ENCODE measurements around the gene ZNF100.
"Not testable (repeated sequence)": the region's sequence is repeated elsewhere in the genome, so short reads cannot be mapped to it uniquely, and the experiment has no call there.

ZNF100 gene

DNA sequence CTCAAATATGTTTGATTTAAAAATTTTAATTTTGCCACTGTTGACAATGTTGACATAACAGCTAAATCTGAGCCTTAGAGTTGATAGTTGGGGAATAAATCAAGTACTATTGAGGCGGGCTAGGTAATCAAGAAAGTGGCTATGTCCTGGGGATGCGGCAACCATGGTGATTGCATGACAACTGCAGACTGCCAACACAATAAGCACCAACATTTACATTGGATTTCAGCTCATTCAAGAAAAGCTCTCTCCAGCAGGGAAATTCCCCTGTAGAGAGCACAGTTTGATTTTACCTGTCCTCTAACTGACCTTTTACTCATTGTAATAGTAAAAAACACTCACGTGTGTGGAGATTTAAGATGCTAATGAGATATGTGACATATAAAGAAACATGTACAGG lies 63.1 kb downstream of the ZNF100 start:
- no peak for DNase-seq (ENCODE audit: low spot score)

GRCh38 chr19:21699197-21699596 lies 68.2 kb downstream of the ZNF100 start:
- no peak for DNase-seq (ENCODE audit: low spot score)

GRCh38 chr19:21698215-21698614 lies 69.2 kb downstream of the ZNF100 start:
- DNase-seq (ENCODE audit: low spot score), result peak; percentile 62

DNA sequence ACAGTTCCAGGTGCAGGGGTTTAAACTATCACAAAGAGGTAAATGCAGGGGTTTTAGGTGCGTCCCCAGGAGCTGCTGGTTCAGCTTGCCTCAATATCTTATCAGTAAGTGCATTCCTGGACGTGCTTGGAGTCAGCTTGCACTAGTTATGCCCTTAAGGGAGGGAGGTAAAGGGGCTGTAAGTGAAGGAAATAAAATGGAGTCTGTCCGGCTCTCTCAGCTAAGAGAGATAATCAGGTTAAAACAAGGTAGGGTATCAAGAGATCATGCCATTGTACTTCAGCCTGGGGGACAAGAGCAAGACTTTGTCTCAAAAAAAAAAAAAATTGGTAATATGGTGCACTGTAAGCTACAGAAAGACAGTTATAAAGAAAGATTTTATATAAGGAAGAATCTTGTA lies 69.7 kb downstream of the ZNF100 start:
- DNase-seq (ENCODE audit: low spot score), result no peak

DNA sequence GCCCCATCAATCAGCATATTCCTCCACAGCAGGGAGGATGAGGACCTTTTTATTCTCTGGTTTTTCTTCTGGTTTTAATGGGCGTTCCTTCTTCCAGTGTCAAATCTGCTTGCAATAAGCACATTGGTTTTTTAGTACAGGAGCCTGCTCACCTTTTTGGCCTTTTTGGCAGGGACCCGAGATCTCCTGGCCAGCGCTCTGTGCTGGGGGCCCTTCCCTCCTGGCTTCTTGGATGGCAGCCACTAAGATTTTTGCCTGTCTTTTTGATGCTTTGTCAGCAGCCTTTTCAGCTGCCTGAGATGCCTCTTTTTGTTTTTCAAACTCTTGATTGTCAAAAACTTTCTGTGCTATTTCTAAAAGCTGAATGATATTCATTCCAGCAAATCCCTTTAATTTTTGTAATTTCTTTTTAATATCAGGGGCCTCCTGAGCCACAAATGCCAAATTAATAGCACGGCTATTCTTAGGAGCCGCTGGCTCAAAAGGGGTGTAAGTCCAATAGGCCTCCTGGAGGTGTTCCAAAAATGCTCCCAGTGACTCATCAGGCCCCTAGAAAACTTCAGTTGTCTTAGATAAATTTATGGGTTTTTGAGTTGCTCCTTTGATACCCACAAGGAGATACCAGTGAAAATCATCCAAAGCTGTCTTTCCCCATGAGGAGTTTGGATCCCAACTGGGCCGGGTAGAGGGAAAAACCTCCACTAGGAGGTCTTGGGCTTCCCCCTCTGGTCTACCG lies 73.0 kb downstream of the ZNF100 start:
- no peak for DNase-seq (ENCODE audit: low spot score)

GRCh38 chr19:21693399-21693798 lies 74.0 kb downstream of the ZNF100 start:
- no peak for DNase-seq (ENCODE audit: low spot score)

DNA sequence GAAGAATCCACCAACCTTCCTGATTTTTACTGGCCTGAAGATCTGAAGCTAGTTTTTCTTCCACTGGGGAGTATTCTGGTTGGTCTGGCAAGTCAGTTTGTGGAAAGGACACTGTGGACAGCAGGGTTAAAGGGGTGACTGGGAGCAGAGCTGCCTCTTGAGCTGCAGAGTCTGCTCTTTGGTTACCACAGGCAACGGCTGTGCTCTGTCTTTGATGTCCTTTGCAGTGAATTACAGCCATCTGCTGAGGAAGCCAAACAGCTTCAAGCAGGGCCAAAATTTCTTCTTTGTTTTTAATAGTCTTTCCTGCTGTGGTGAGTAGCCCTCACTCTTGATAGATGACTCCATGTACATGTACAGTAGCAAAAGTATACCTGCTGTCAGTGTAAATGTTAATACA lies 75.7 kb downstream of the ZNF100 start:
- no peak for DNase-seq (ENCODE audit: low spot score)

DNA sequence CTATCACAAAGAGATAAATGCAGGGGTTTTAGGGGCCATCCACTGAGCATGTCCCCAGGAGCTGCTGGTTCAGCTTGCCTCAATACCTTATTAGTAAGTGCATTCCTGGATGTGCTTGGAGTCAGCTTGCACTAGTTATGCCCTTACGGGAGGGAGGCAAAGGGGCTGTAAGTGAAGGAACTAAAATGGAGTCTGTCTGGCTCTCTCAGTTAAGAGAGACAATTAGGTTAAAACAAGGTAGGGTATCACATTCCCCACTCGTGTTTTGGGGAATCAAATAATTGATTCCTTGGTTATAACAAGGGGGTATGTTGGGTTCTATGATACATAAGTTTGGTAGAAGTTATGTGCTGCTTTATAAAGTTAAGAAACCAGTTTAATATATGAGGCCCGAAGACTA lies 78.9 kb downstream of the ZNF100 start:
- no peak for DNase-seq (ENCODE audit: low spot score)

GRCh38 chr19:21680671-21681070 lies 86.7 kb downstream of the ZNF100 start:
- no peak for DNase-seq (ENCODE audit: low spot score)

DNA sequence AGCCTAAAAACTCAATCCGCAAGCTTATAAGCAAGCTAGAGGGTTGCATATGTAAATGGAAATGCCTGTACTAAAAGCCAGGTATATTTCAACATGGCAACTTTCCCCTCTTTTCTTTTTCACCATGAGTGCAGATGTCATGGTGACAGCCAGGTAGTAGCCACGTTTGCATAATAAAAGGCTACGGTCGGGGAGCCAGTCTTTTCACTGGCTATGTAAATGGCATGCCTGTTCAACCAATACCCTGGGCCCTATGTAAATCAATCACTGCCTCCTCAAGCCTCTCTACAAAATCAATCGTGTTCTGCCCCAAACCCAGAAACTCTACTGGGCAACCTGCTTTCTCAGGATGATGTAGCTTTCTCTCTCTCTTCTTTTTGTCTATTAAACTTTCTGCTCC lies 87.4 kb downstream of the ZNF100 start:
- DNase-seq (ENCODE audit: low spot score), result no peak

GRCh38 chr19:21677696-21678418 lies 89.5 kb downstream of the ZNF100 start:
- DNase-seq (ENCODE audit: low spot score), result no peak

- DNase-seq (ENCODE audit: low spot score), result no peak
These were observed 92.9 kb downstream of the ZNF100 start for GRCh38 chr19:21674454-21674853.

GRCh38 chr19:21673479-21673878 lies 93.9 kb downstream of the ZNF100 start:
- not testable (repeated sequence) for DNase-seq (ENCODE audit: low spot score)
